HG03575 (cell line): Measurements from ENCODE around the gene FLT3.
"Not testable (repeated sequence)": the region's sequence is repeated elsewhere in the genome, so short reads cannot be mapped to it uniquely, and the experiment has no call there.

Experiments used
- ATAC-seq: cut with Tn5 transposase; IDR thresholded peaks from one replicate; pipeline ENCODE4 v1.9.1; 2021; ENCODE audit not compliant: unreplicated experiment, insufficient number of reproducible peaks, low FRiP score; ENCODE audit errors: extremely low read depth

Gene FLT3

GRCh38 chr13:28014301-28014700, 86.1 kb downstream of the FLT3 start:
- ATAC-seq = no peak

GRCh38 chr13:28013482-28013881, 86.9 kb downstream of the FLT3 start:
- no peak for ATAC-seq

- peak; percentile 75 for ATAC-seq
Measured at GRCh38 chr13:28012896-28013295, 87.5 kb downstream of the FLT3 start.

- ATAC-seq = no peak
Measured at GRCh38 chr13:28012383-28012782, 88.0 kb downstream of the FLT3 start.

GRCh38 chr13:28010046-28010445, 90.3 kb downstream of the FLT3 start:
- ATAC-seq = no peak

- not testable (repeated sequence) for ATAC-seq
Measured at GRCh38 chr13:28005016-28005415, 95.4 kb downstream of the FLT3 start.

GRCh38 chr13:28002886-28003698, 97.3 kb downstream of the FLT3 start:
- ATAC-seq = no peak

GRCh38 chr13:28001837-28002473, 98.4 kb downstream of the FLT3 start:
- no peak for ATAC-seq

- no peak for ATAC-seq
Measured at GRCh38 chr13:28001049-28001448, 99.3 kb downstream of the FLT3 start.

GRCh38 chr13:28000567-28000966, 99.8 kb downstream of the FLT3 start:
- no peak for ATAC-seq

GRCh38 chr13:27997904-27998522, 102.4 kb downstream of the FLT3 start:
- no peak for ATAC-seq

- ATAC-seq = no peak
Measured at GRCh38 chr13:27991881-27992280, 108.5 kb downstream of the FLT3 start.

- no peak for ATAC-seq
Measured at GRCh38 chr13:27988520-27988919, 111.9 kb downstream of the FLT3 start, which contains the start of gene URAD. Gene URAD, minus strand, starts transcription at chr13:27988693. Its CDS starts 56 bp downstream, at chr13:27988637.

- no peak for ATAC-seq
Measured at GRCh38 chr13:27985600-27985999, 114.8 kb downstream of the FLT3 start.

GRCh38 chr13:27982361-27982760, 118.0 kb downstream of the FLT3 start:
- no peak for ATAC-seq

GRCh38 chr13:27981006-27981708, 119.2 kb downstream of the FLT3 start:
- no peak for ATAC-seq

GRCh38 chr13:27980280-27980998, 119.9 kb downstream of the FLT3 start:
- no peak for ATAC-seq

GRCh38 chr13:27979765-27980279, 120.6 kb downstream of the FLT3 start:
- ATAC-seq = no peak
